ENCODE results near the gene HSD17B11. TPM values are rescaled to one million over a fixed set of nuclear protein-coding genes. Genes with fewer than 3 reads are reported as not detected.
"Not testable (repeated sequence)": the region's sequence is repeated elsewhere in the genome, so short reads cannot be mapped to it uniquely, and the experiment has no call there.

The HSD17B11 gene
- polyA plus RNA-seq, 1 donor from 2014 or later: 2.2 TPM

GRCh38 chr4:87390551-87390890 is 467 bp downstream of the HSD17B11 start:
- Histone ChIP-seq H3K36me3 (ENCODE audit: insufficient read depth, low read length) (no peaks in the 10 kb centered on the region), H3K27me3 (ENCODE audit: insufficient read depth, low read depth, low read length) (no peaks in the 10 kb centered on the region), H3K9me3 (ENCODE audit: low read length) (no peaks in the 10 kb centered on the region), H2AFZ (ENCODE audit: low read depth, low read length) (no peak overlapping the region), H3K9me2 (ENCODE audit: insufficient read depth, low read length) (no peaks in the 10 kb centered on the region), H3K4me3 (ENCODE audit: low read length) (peak overlapping the region; percentile 68), H3K27ac (ENCODE audit: low read length) (no peak overlapping the region), H3F3A (ENCODE audit: insufficient read depth, low read length, poor library complexity, severe bottlenecking) (no peaks in the 10 kb centered on the region), H3K4me2 (ENCODE audit: low read length) (peak overlapping the region; percentile 21), H3K9ac (ENCODE audit: low read length) (peak overlapping the region; percentile 36), H3K79me2 (replicated peaks; ENCODE audit: insufficient read depth, low read length) (no peaks in the 10 kb centered on the region), H4K20me1 (ENCODE audit: insufficient read depth) (no peaks in the 10 kb centered on the region)
- TF ChIP-seq, protein P1, sequence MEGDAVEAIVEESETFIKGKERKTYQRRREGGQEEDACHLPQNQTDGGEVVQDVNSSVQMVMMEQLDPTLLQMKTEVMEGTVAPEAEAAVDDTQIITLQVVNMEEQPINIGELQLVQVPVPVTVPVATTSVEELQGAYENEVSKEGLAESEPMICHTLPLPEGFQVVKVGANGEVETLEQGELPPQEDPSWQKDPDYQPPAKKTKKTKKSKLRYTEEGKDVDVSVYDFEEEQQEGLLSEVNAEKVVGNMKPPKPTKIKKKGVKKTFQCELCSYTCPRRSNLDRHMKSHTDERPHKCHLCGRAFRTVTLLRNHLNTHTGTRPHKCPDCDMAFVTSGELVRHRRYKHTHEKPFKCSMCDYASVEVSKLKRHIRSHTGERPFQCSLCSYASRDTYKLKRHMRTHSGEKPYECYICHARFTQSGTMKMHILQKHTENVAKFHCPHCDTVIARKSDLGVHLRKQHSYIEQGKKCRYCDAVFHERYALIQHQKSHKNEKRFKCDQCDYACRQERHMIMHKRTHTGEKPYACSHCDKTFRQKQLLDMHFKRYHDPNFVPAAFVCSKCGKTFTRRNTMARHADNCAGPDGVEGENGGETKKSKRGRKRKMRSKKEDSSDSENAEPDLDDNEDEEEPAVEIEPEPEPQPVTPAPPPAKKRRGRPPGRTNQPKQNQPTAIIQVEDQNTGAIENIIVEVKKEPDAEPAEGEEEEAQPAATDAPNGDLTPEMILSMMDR (IDR thresholded peaks at IDR 0.05; ENCODE audit: poor library complexity, severe bottlenecking): no peak
- TF ChIP-seq EP300 (conservative IDR thresholded peaks at IDR 0.05; ENCODE audit: poor library complexity, severe bottlenecking) (no peak), RAD21 (conservative IDR thresholded peaks at IDR 0.05) (no peak), POLR2AphosphoS5 (IDR thresholded peaks at IDR 0.05) (no peak), MXI1 (conservative IDR thresholded peaks at IDR 0.05; ENCODE audit: poor library complexity, severe bottlenecking) (no peak), EZH2 (IDR thresholded peaks at IDR 0.05; ENCODE audit: borderline replicate concordance, insufficient read depth, low read length, poor library complexity, severe bottlenecking) (no peak)

- H3K27ac ChIP-seq (ENCODE audit: low read length): not testable (repeated sequence)
Measured at GRCh38 chr4:87390055-87390454, 933 bp downstream of the HSD17B11 start.

GRCh38 chr4:87388901-87389300 is 2.1 kb downstream of the HSD17B11 start:
- H2AFZ ChIP-seq (ENCODE audit: low read depth, low read length): no peak overlapping the region
- H3K36me3 ChIP-seq (ENCODE audit: insufficient read depth, low read length): no peaks in the 10 kb centered on the region
- no peaks in the 10 kb centered on the region for H3K9me3 ChIP-seq (ENCODE audit: low read length)
- H3K4me3 ChIP-seq (ENCODE audit: low read length): no peak overlapping the region
- no peaks in the 10 kb centered on the region for H3K79me2 ChIP-seq (replicated peaks; ENCODE audit: insufficient read depth, low read length)
- no peak for TF ChIP-seq POLR2AphosphoS5 (IDR thresholded peaks at IDR 0.05)
- TF ChIP-seq EZH2 (IDR thresholded peaks at IDR 0.05; ENCODE audit: borderline replicate concordance, insufficient read depth, low read length, poor library complexity, severe bottlenecking): no peak
- TF ChIP-seq SMC3 (conservative IDR thresholded peaks at IDR 0.05; ENCODE audit: poor library complexity): no peak
- no peaks in the 10 kb centered on the region for H4K20me1 ChIP-seq (ENCODE audit: insufficient read depth)
- H3F3A ChIP-seq (ENCODE audit: insufficient read depth, low read length, poor library complexity, severe bottlenecking): no peaks in the 10 kb centered on the region
- no peaks in the 10 kb centered on the region for H3K27me3 ChIP-seq (ENCODE audit: insufficient read depth, low read depth, low read length)
- no peak overlapping the region for H3K9ac ChIP-seq (ENCODE audit: low read length)
- no peak overlapping the region for H3K27ac ChIP-seq (ENCODE audit: low read length)
- H3K9me2 ChIP-seq (ENCODE audit: insufficient read depth, low read length): no peaks in the 10 kb centered on the region
- no peak overlapping the region for H3K4me2 ChIP-seq (ENCODE audit: low read length)

More at GRCh38 chr4:87390055-87390454, 933 bp downstream of the HSD17B11 start:
- not testable (repeated sequence) for H3K9me3 ChIP-seq (ENCODE audit: low read length); H3K4me3 ChIP-seq (ENCODE audit: low read length); H3F3A ChIP-seq (ENCODE audit: insufficient read depth, low read length, poor library complexity, severe bottlenecking); H3K79me2 ChIP-seq (replicated peaks; ENCODE audit: insufficient read depth, low read length); H3K9ac ChIP-seq (ENCODE audit: low read length); H3K4me2 ChIP-seq (ENCODE audit: low read length); H3K9me2 ChIP-seq (ENCODE audit: insufficient read depth, low read length); H3K36me3 ChIP-seq (ENCODE audit: insufficient read depth, low read length); H3K27me3 ChIP-seq (ENCODE audit: insufficient read depth, low read depth, low read length); H4K20me1 ChIP-seq (ENCODE audit: insufficient read depth); H2AFZ ChIP-seq (ENCODE audit: low read depth, low read length)

GRCh38 chr4:87387237-87387636 is 3.8 kb downstream of the HSD17B11 start:
- Histone ChIP-seq H3K79me2 (replicated peaks; ENCODE audit: insufficient read depth, low read length) (no peaks in the 10 kb centered on the region), H3F3A (ENCODE audit: insufficient read depth, low read length, poor library complexity, severe bottlenecking) (no peaks in the 10 kb centered on the region), H3K9ac (ENCODE audit: low read length) (no peak overlapping the region), H2AFZ (ENCODE audit: low read depth, low read length) (no peak overlapping the region), H3K9me3 (ENCODE audit: low read length) (no peaks in the 10 kb centered on the region), H3K4me3 (ENCODE audit: low read length) (no peak overlapping the region), H3K9me2 (ENCODE audit: insufficient read depth, low read length) (no peaks in the 10 kb centered on the region), H4K20me1 (ENCODE audit: insufficient read depth) (no peaks in the 10 kb centered on the region), H3K36me3 (ENCODE audit: insufficient read depth, low read length) (no peaks in the 10 kb centered on the region), H3K27me3 (ENCODE audit: insufficient read depth, low read depth, low read length) (no peaks in the 10 kb centered on the region), H3K27ac (ENCODE audit: low read length) (no peak overlapping the region), H3K4me2 (ENCODE audit: low read length) (no peak overlapping the region)
- TF ChIP-seq REST (IDR thresholded peaks at IDR 0.05; ENCODE audit: borderline replicate concordance): no peak
- no peak for TF ChIP-seq SMC3 (conservative IDR thresholded peaks at IDR 0.05; ENCODE audit: poor library complexity)
- no peak for TF ChIP-seq EZH2 (IDR thresholded peaks at IDR 0.05; ENCODE audit: borderline replicate concordance, insufficient read depth, low read length, poor library complexity, severe bottlenecking)
- TF ChIP-seq RAD21 (conservative IDR thresholded peaks at IDR 0.05): no peak
- TF ChIP-seq EP300 (conservative IDR thresholded peaks at IDR 0.05; ENCODE audit: poor library complexity, severe bottlenecking): no peak
- TF ChIP-seq, protein P1 (IDR thresholded peaks at IDR 0.05; ENCODE audit: poor library complexity, severe bottlenecking): no peak
- TF ChIP-seq TAF1 (IDR thresholded peaks at IDR 0.05; ENCODE audit: low read depth): no peak
- TF ChIP-seq MXI1 (conservative IDR thresholded peaks at IDR 0.05; ENCODE audit: poor library complexity, severe bottlenecking): no peak
- TF ChIP-seq POLR2AphosphoS5 (IDR thresholded peaks at IDR 0.05): no peak
